ENCODE data around the gene PVALB. TPM values are rescaled to one million over a fixed set of nuclear protein-coding genes. Genes with fewer than 3 reads are reported as not detected.

The PVALB gene
- polyA plus RNA-seq, 2 of the 4 experiments (the other 2 are of a cell fraction), result not detected

DNA sequence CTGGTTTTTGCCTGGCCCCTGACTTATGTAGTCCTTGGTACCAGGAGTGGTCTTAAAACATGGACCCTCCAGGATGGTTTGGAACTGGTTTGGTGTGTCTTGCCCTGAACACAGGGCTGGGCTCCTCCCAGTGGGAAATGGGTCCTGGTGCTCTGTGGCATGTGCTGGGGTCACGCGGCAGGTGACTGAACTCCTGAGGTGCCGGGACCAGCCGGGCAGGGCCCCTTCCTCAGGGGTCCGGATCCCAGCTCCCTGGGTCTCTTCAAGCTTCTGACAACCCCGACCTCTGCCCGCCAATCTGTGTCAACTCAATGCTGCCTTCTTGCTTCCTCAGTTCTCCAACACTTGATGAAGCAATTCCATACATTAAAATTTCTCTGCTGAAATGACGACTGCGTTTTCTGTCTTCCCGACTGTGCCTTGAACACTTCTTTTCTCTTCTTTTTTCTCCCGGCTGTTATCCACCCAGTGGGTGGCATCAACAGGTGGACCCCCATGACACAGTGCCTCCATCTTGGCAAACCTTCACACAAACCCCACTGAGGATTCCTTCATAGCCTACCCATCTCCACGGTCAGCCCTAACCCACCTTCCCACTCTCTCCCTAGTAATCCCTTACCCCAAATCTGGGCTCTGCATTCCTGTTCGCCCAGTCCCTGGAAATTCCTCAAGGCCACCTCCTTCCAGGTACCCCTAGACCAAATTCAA, 45.3 kb downstream of the PVALB start:
- TF ChIP-seq HOXA7 (CRISPR knock-in tag; IDR thresholded peaks at IDR 0.05) (no peak), ESRRA (IDR thresholded peaks at IDR 0.05; ENCODE audit: borderline replicate concordance, low read length) (no peak), JUN (IDR thresholded peaks at IDR 0.05) (no peak), MAFK (IDR thresholded peaks at IDR 0.05; ENCODE audit: partially characterized antibody) (no peak), ZSCAN20 (CRISPR knock-in tag; IDR thresholded peaks at IDR 0.05) (no peak), NPAS2 (CRISPR knock-in tag; IDR thresholded peaks at IDR 0.05; ENCODE audit: borderline replicate concordance) (no peak), JUNB (IDR thresholded peaks at IDR 0.05) (no peak), CEBPB (IDR thresholded peaks at IDR 0.05) (no peak)
- TF ChIP-seq, protein P1, sequence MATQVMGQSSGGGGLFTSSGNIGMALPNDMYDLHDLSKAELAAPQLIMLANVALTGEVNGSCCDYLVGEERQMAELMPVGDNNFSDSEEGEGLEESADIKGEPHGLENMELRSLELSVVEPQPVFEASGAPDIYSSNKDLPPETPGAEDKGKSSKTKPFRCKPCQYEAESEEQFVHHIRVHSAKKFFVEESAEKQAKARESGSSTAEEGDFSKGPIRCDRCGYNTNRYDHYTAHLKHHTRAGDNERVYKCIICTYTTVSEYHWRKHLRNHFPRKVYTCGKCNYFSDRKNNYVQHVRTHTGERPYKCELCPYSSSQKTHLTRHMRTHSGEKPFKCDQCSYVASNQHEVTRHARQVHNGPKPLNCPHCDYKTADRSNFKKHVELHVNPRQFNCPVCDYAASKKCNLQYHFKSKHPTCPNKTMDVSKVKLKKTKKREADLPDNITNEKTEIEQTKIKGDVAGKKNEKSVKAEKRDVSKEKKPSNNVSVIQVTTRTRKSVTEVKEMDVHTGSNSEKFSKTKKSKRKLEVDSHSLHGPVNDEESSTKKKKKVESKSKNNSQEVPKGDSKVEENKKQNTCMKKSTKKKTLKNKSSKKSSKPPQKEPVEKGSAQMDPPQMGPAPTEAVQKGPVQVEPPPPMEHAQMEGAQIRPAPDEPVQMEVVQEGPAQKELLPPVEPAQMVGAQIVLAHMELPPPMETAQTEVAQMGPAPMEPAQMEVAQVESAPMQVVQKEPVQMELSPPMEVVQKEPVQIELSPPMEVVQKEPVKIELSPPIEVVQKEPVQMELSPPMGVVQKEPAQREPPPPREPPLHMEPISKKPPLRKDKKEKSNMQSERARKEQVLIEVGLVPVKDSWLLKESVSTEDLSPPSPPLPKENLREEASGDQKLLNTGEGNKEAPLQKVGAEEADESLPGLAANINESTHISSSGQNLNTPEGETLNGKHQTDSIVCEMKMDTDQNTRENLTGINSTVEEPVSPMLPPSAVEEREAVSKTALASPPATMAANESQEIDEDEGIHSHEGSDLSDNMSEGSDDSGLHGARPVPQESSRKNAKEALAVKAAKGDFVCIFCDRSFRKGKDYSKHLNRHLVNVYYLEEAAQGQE (IDR thresholded peaks at IDR 0.05), result no peak
- POLR2A ChIA-PET, result no interaction called here
- ATAC-seq, result no peak
- Histone ChIP-seq H3K4me3 (no peak overlapping the region), H3K27ac (no peak overlapping the region), H3K4me2 (no peak overlapping the region), H3K4me1 (peaks cover 13% of the 10 kb centered on the region; the same call in 2 of the 3 replicates), H3K9me3 (no peaks in the 10 kb centered on the region)
- FAIRE-seq, result no peak
- no peak for DNase-seq (ENCODE audit: low read depth in 1 of 2, low spot score in 1 of 2)
- CTCF ChIA-PET, result interaction anchor here (1.0 to 2.5 kb wide), 6 partner anchors 9 to 261 kb away, joined by 3 to 9 read pairs (median 4); no protein-coding TSS in a partner anchor
- 94% methylated on average over 8 of the region's 13 CpGs for WGBS (ENCODE audit: missing lambda C conversion rate)

DNA sequence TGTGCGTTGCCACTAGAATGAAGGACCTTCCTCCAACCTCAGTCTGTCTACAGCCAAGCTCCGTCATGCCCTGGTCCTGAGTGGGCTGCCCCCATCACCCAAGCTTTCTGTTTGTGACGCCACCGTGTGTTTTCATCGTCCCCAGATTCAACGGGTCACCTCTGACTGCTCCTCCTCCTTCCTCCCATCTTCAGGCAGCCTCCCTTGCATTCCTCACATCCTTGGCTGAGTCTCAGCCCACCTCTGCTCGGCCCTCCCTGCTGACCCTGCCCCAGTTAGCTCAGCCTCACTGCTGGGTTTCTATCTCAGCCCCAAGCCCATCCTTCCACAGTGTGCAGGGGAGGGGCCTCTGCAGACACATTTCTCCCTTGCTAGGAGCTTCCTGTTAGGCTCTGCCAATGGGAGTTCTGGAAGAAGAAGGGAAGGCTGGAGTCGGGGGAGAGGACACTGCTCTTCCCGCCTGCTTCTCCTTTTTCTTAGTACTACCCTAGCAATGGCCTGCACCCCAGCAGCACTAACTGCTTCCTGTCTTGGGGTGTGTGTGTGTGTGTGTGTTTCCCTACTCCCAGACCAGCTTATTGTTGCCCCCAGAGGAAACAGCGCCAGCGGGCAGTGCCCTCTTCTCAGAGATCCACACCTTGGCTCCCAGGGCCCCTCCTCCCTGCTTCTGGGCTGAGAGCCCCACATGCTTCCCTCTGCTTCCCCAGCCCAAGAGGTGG, 46.2 kb downstream of the PVALB start:
- POLR2A ChIA-PET, result no interaction called here
- ATAC-seq, result no peak
- H3K4me1 ChIP-seq, result peaks cover 13% of the 10 kb centered on the region; the same call in 1 of the 3 replicates
- H3K27ac ChIP-seq, result no peak overlapping the region
- no peaks in the 10 kb centered on the region for H3K9me3 ChIP-seq
- DNase-seq (ENCODE audit: low read depth in 1 of 2, low spot score in 1 of 2), result no peak
- H3K4me3 ChIP-seq, result no peak overlapping the region
- no peak for FAIRE-seq
- CTCF ChIA-PET, result interaction anchor here (0.6 to 2.5 kb wide), 6 partner anchors 8 to 262 kb away, joined by 3 to 11 read pairs (median 5); no protein-coding TSS in a partner anchor
- no peak overlapping the region for H3K4me2 ChIP-seq
- 81% methylated on average over 11 of the region's 11 CpGs for WGBS (ENCODE audit: missing lambda C conversion rate)
- TF ChIP-seq RFX5 (IDR thresholded peaks at IDR 0.05), result no peak
- no peak for TF ChIP-seq HOXB13 (CRISPR knock-in tag; IDR thresholded peaks at IDR 0.05; ENCODE audit: low read depth)
- TF ChIP-seq, protein P2, sequence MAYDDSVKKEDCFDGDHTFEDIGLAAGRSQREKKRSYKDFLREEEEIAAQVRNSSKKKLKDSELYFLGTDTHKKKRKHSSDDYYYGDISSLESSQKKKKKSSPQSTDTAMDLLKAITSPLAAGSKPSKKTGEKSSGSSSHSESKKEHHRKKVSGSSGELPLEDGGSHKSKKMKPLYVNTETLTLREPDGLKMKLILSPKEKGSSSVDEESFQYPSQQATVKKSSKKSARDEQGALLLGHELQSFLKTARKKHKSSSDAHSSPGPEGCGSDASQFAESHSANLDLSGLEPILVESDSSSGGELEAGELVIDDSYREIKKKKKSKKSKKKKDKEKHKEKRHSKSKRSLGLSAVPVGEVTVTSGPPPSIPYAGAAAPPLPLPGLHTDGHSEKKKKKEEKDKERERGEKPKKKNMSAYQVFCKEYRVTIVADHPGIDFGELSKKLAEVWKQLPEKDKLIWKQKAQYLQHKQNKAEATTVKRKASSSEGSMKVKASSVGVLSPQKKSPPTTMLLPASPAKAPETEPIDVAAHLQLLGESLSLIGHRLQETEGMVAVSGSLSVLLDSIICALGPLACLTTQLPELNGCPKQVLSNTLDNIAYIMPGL (CRISPR knock-in tag; IDR thresholded peaks at IDR 0.05; ENCODE audit: borderline replicate concordance), result no peak
- TF ChIP-seq NPAS2 (CRISPR knock-in tag; IDR thresholded peaks at IDR 0.05; ENCODE audit: borderline replicate concordance), result no peak
- no peak for TF ChIP-seq ZC3H11A (IDR thresholded peaks at IDR 0.05)
- TF ChIP-seq NFE2L2 (conservative IDR thresholded peaks at IDR 0.05; ENCODE audit: low read length), result no peak
- no peak for TF ChIP-seq HOXB5 (CRISPR knock-in tag; IDR thresholded peaks at IDR 0.05)
- TF ChIP-seq, protein P3, sequence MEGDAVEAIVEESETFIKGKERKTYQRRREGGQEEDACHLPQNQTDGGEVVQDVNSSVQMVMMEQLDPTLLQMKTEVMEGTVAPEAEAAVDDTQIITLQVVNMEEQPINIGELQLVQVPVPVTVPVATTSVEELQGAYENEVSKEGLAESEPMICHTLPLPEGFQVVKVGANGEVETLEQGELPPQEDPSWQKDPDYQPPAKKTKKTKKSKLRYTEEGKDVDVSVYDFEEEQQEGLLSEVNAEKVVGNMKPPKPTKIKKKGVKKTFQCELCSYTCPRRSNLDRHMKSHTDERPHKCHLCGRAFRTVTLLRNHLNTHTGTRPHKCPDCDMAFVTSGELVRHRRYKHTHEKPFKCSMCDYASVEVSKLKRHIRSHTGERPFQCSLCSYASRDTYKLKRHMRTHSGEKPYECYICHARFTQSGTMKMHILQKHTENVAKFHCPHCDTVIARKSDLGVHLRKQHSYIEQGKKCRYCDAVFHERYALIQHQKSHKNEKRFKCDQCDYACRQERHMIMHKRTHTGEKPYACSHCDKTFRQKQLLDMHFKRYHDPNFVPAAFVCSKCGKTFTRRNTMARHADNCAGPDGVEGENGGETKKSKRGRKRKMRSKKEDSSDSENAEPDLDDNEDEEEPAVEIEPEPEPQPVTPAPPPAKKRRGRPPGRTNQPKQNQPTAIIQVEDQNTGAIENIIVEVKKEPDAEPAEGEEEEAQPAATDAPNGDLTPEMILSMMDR (IDR thresholded peaks at IDR 0.05), result no peak

All from A549 (cell line).